ENCODE measurements around the gene KMT5B.

GRCh38 chr11:68142028-68142412 lies 71.1 kb downstream of the KMT5B start:
- no peak for TF ChIP-seq CTCF (conservative IDR thresholded peaks at IDR 0.05 in 1 of 2, IDR thresholded peaks at IDR 0.05 in 1 of 2; ENCODE audit: low read depth in 1 of 2, low read length in 2 of 2)
- no peak for TF ChIP-seq EZH2 (IDR thresholded peaks at IDR 0.05; ENCODE audit: low read length, missing control alignments)

All from fibroblast of lung (primary cell).